Activated naive CD4-positive, alpha-beta T cell treated with anti-CD3 and anti-CD28 coated beads, Interleukin-2, amount 50 U/mL, for 72 hours (primary cell): ENCODE data around the gene IL4I1. TPM values are rescaled to one million over a fixed set of nuclear protein-coding genes. Genes with fewer than 3 reads are reported as not detected.

Experiments
- ATAC-seq, 2 donors: fragments of 150-1000 bp; cut with Tn5 transposase; 2 replicates each; pipeline ENCODE4 v1.10.0; 2021; ENCODE audit warnings: mild to moderate bottlenecking in 2 of 2, moderate library complexity in 2 of 2
- DNase-seq, 2 donors: peaks; one replicate each; pipeline ENCODE4 v3.0.0; 2021 to 2022; ENCODE audit warnings: low spot score in 2 of 2
- H3K27ac Mint-ChIP-seq, 2 donors: one replicate each; pipeline ENCODE4 v1.8.0; 2022; ENCODE audit warnings: mild to moderate bottlenecking in 2 of 2, mixed read lengths in 2 of 2
- H3K36me3 Mint-ChIP-seq, 2 donors: one replicate each; pipeline ENCODE4 v1.8.0; 2022; ENCODE audit warnings: mixed read lengths in 2 of 2
- H3K9me3 Mint-ChIP-seq, 2 donors: one replicate each; pipeline ENCODE4 v1.8.0; 2022; ENCODE audit warnings: mixed read lengths in 2 of 2
- total RNA-seq, 2 donors: library from RNA; stranded (reverse); gene quantifications; one replicate each; pipeline ENCODE4 v1.2.3, GENCODE V29; 2022

The IL4I1 gene
- total RNA-seq, 2 donors from 2014 or later: 6.3 to 11.1 TPM

DNA sequence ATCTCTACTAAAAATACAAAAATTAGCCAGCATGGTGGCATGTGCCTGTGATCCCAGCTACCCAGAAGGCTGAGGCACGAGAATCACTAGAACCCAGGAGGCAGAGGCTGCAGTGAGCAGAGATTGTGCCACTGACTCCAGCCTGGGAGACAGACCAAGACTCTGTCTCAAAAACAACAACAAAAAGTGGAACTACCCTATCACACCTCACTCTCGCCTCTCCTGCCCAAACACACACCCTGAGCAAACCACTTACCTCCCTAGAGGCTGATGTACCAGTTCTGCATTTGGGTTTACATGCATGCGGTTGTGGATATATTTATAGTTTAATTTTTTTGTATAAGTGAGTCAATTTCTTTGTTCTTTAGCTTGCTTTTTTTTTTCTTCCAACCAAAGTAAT is 53.4 kb downstream of the IL4I1 start:
- Mint-ChIP-seq H3K36me3 (peaks cover 0 to 6% of the 10 kb centered on the region in 2 donors), H3K27ac (no peak overlapping the region), H3K9me3 (no peaks in the 10 kb centered on the region)
- ATAC-seq (no peak), DNase-seq (no peak)

DNA sequence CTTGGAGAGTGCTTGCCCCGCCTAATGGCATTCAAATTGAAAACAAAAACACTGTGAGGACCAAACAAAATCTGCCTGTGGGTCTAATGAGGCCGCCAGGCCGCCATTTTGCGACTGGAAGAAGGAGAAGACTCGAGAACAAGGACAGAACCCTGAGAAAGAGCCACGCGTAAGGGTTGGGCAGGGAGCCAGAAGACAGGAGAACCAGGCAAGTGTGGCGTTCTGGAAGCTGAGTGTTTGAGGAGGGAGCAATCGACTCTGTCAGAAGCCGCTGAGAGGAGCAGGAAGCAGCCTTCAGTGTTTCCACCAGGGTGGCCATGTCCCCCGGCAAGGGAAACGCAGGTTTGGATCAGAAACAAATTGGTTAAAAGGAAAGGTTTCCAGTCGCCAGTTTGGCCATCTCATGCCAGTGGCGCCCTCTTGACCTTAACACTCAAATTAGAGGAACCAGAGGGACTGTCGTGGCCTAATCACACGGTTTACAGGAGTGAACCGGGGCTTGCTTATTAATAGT is 55.9 kb downstream of the IL4I1 start:
- Mint-ChIP-seq H3K27ac (peak overlapping the region in 1 of 2 donors; percentile 25), H3K9me3 (no peaks in the 10 kb centered on the region), H3K36me3 (peaks cover 0 to 12% of the 10 kb centered on the region in 2 donors)
- DNase-seq (no peak), ATAC-seq (no peak)

DNA sequence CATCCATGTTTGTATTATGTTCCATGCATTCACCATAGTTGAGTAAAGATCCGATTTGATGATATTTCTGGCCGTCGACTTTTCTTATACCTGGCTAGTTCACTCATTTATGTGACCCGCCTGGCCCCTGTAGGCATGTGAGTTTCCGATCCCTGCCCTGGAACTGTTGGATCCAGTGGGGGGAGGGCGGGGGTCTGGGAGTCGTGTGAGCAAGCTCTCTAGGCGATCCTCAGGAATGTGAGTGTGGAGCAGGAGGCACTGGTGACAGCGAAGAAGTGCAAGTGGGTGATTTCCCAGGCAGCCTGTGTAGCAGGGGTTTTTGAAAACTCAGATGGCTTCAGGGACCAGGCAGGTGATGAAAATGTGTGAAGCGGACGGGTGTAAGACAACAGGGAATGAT is 56.4 kb downstream of the IL4I1 start:
- no peaks in the 10 kb centered on the region for H3K9me3 Mint-ChIP-seq
- ATAC-seq (no peak), DNase-seq (no peak)
- H3K36me3 Mint-ChIP-seq: peaks cover 0 to 12% of the 10 kb centered on the region in 2 donors
- peak overlapping the region in 1 of 2 donors; percentile 25 for H3K27ac Mint-ChIP-seq

DNA sequence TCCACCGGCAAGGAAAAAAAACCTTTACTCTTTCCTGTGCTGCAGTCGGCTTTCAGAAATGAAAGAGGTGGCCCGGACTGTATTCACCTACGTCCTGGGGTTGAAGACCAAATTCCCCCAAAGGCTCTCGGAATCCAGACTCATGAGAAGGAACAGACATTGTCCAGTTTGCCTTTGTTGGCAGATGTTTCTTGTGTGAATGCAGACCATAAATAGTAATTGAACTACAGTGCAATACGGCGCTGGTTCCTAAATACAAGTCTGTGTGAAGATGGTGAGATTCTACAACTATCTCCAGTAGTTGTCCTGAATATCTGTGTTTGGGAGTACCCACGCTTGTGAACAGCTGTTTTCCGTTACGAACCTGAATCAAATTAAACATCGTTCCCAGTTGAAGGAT is 57.0 kb downstream of the IL4I1 start:
- DNase-seq (no peak), ATAC-seq (no peak)
- Mint-ChIP-seq H3K27ac (no peak overlapping the region), H3K36me3 (peaks cover 0 to 12% of the 10 kb centered on the region in 2 donors), H3K9me3 (no peaks in the 10 kb centered on the region)

Other genes with a start within 250 kb of the IL4I1 start
- 100 to 1,000 TPM; 135 to 202 TPM for gene IRF3, start 231.0 kb downstream of the IL4I1 start, total RNA-seq
- gene BCL2L12, start 231.0 kb downstream of the IL4I1 start, total RNA-seq: 10 to 100 TPM; 69.6 to 93.4 TPM
- 100 to 1,000 TPM; 248 to 309 TPM for gene PRMT1, start 219.6 kb downstream of the IL4I1 start, total RNA-seq
- 1 to 10 TPM; 5.6 to 6.2 TPM for gene ADM5, start 207.3 kb downstream of the IL4I1 start, total RNA-seq
- 1 to 10 TPM; 4.1 to 4.3 TPM for gene CPT1C, start 205.8 kb downstream of the IL4I1 start, total RNA-seq
- gene TSKS, start 133.6 kb downstream of the IL4I1 start, total RNA-seq: 1 to 10 TPM in 1 of 2 donors, under 1 TPM in 1; 0.57 to 1.9 TPM
- gene AP2A1, start 129.9 kb downstream of the IL4I1 start, total RNA-seq: 100 to 1,000 TPM in 1 of 2 donors, 10 to 100 TPM in 1; 79.0 to 137 TPM
- 10 to 100 TPM; 14.8 to 24.8 TPM for gene FUZ, start 83.6 kb downstream of the IL4I1 start, total RNA-seq
- gene MED25, start 78.6 kb downstream of the IL4I1 start, total RNA-seq: 10 to 100 TPM; 58.4 to 68.2 TPM
- 100 to 1,000 TPM; 110 TPM for gene PTOV1, start 45.7 kb downstream of the IL4I1 start, total RNA-seq
- gene PNKP, start 29.3 kb downstream of the IL4I1 start, total RNA-seq: 100 to 1,000 TPM in 1 of 2 donors, 10 to 100 TPM in 1; 90.6 to 119 TPM
- gene AKT1S1, start 19.5 kb downstream of the IL4I1 start, total RNA-seq: 10 to 100 TPM; 16.9 to 34.4 TPM
- 10 to 100 TPM; 28.8 to 53.0 TPM for gene TBC1D17, start 19.2 kb downstream of the IL4I1 start, total RNA-seq
- gene ATF5, start 32.3 kb upstream of the IL4I1 start, total RNA-seq: 10 to 100 TPM in 1 of 2 donors, 1 to 10 TPM in 1; 7.7 to 13.2 TPM
- gene NUP62, start 32.6 kb upstream of the IL4I1 start, total RNA-seq: 100 to 1,000 TPM in 1 of 2 donors, 10 to 100 TPM in 1; 82.5 to 109 TPM
- gene SIGLEC11, start 64.3 kb upstream of the IL4I1 start, total RNA-seq: not detected
- 10 to 100 TPM; 54.0 to 60.0 TPM for gene VRK3, start 128.5 kb upstream of the IL4I1 start, total RNA-seq
- gene ZNF473, start 129.1 kb upstream of the IL4I1 start, total RNA-seq: 10 to 100 TPM; 15.2 to 15.8 TPM